Sigmoid colon (tissue), 4 donors: ENCODE data around the gene DAAM2.

Experiments used
- EP300 ChIP-seq, 4 donors: sonication (generic); formaldehyde crosslinking; IDR thresholded peaks; one replicate each; pipeline ENCODE4 v1.6.1; 2017; ENCODE audit warnings: antibody characterized with exemption in 4 of 4
- POLR2A ChIP-seq, 2 donors: fragments of 450-650 bp; IDR thresholded peaks; one replicate each; pipeline ENCODE4 v1.6.1; 2016; ENCODE audit warnings: antibody characterized with exemption in 2 of 2, mild to moderate bottlenecking in 2 of 2, moderate library complexity in 2 of 2
- TF ChIP-seq, protein P1 (sequence below), 4 experiments: fragments of 450-650 bp in 3 of 4; fragments of 200-600 bp in 1 of 4; IDR thresholded peaks; one replicate each; pipeline ENCODE4 v1.5.1; 2016 to 2019; ENCODE audit warnings: antibody characterized with exemption in 4 of 4, mild to moderate bottlenecking in 3 of 4, moderate library complexity in 2 of 4

DNA sequence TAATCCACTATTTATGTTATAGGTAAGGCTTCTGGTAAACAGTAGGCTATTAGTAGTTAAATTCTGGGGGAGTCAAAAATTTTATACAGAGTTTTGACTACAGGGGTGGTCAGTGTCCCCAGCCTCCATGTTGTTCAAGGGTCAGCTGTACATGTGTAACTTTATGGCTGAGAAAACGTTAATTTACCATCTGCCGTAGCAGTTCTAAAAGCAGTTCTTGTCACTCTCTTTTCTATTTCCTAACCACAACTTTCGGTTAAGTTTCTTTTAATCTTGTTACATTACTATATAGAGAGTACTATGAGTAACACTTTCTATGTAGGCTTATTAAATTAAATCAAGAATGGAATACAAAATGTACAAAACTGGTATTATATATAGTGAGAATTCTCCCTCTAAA, 45.4 kb upstream of the DAAM2 start:
- TF ChIP-seq, protein P1, sequence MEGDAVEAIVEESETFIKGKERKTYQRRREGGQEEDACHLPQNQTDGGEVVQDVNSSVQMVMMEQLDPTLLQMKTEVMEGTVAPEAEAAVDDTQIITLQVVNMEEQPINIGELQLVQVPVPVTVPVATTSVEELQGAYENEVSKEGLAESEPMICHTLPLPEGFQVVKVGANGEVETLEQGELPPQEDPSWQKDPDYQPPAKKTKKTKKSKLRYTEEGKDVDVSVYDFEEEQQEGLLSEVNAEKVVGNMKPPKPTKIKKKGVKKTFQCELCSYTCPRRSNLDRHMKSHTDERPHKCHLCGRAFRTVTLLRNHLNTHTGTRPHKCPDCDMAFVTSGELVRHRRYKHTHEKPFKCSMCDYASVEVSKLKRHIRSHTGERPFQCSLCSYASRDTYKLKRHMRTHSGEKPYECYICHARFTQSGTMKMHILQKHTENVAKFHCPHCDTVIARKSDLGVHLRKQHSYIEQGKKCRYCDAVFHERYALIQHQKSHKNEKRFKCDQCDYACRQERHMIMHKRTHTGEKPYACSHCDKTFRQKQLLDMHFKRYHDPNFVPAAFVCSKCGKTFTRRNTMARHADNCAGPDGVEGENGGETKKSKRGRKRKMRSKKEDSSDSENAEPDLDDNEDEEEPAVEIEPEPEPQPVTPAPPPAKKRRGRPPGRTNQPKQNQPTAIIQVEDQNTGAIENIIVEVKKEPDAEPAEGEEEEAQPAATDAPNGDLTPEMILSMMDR (IDR thresholded peaks at IDR 0.05): no peak
- TF ChIP-seq POLR2A (IDR thresholded peaks at IDR 0.05) (no peak), EP300 (IDR thresholded peaks at IDR 0.05) (no peak)
